GM21786 (cell line): Measurements from ENCODE around the gene SCUBE3.
A peak's percentile ranks its signal among the peaks of the same experiment; 100 is the strongest.

ENCODE experiments used
- ATAC-seq: cut with Tn5 transposase; IDR thresholded peaks from one replicate; pipeline ENCODE4 v1.9.1; 2021; ENCODE audit not compliant: unreplicated experiment

The SCUBE3 gene

DNA sequence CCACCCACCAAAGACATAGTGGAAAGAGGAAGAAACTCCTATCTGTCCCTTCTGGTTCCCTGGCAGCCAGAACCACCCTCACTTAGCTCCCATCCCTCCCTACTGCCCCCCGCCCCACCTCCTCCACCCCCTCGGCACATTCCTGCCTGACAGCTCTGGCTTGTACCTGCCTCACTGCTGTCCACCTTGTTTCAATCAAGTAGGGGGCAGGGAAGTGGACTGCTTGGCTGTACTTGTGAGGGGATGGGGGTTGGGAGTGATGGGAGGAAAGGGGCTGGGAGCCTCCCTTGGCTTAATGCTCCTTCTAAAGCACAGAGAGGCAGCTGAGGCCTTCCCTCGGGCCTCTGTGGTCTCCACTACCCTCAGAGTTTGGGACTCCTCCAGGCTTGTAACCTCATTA is 23.7 kb downstream of the SCUBE3 start:
- ATAC-seq, result no peak

- no peak for ATAC-seq
Observed at GRCh38 chr6:35238843-35239289, 25.1 kb downstream of the SCUBE3 start.

GRCh38 chr6:35239581-35239980 is 25.8 kb downstream of the SCUBE3 start:
- no peak for ATAC-seq

GRCh38 chr6:35240838-35241801 is 27.4 kb downstream of the SCUBE3 start:
- no peak for ATAC-seq

- ATAC-seq, result no peak
Observed at GRCh38 chr6:35242486-35242885, 28.7 kb downstream of the SCUBE3 start.

GRCh38 chr6:35242906-35243305 is 29.1 kb downstream of the SCUBE3 start:
- no peak for ATAC-seq

DNA sequence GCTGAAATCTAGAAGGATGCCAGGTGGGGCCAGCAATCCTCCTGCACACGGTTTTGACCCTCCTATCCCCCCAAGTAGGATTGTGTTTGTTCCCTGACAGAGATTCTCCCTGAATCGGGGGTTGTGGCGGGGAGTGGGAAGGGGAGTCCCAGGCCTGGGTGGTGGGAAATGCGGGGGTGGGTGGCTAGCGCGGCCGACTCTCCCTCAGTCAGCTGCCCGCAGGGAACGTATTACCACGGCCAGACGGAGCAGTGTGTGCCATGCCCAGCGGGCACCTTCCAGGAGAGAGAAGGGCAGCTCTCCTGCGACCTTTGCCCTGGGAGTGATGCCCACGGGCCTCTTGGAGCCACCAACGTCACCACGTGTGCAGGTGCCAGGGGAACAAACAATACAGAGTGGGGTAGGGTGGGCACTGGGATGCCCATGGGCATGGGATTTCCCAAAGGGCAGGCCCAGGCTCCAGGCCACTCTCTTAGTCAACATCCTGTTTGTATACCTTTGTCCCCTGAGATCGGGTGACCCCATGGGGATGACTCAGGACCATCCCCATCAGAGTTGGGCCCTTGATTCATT is 29.7 kb downstream of the SCUBE3 start:
- no peak for ATAC-seq

DNA sequence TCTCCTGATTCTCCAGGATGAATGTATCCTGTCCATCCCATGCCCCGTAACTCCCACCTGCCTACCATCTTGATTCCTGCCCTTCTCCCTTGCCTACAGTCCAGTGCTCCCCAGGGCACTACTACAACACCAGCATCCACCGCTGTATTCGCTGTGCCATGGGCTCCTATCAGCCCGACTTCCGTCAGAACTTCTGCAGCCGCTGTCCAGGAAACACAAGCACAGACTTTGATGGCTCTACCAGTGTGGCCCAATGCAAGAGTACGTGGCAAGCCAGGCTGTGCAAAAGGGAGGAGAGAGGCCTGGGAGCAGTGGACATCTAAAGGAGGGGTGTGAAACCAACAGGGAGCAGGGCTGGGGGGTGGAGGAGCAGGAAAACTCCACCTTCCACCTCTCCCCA is 30.8 kb downstream of the SCUBE3 start:
- no peak for ATAC-seq

DNA sequence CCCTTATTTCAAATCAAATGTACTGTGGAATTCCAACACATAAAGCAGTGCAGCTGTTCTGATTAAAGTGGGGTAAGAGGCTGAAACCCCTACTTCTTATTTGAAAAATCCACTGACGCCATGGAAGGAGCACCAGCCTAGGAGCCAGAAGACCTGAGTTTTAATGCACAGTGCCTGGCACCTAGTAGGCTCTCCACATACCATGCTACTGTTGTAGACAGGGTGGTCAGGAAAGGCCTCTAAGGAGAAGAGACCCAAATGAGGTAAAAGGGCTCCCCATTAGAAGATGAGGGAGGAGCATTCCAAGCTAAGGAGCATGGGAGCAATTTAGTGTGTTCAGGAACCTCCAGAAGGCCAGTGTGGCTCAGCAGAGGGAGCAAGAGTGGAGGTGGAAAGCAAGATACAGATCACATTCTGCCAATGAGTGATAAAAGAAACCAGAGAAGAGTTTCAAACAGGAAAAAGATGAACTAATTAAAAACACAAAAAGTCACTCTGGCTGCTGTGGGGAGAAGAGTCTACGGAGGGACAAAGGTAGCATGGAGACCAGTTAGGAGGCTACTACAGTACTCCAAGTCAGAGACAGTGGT is 34.0 kb downstream of the SCUBE3 start:
- no peak for ATAC-seq

- ATAC-seq, result no peak
Observed at GRCh38 chr6:35248300-35248699, 34.5 kb downstream of the SCUBE3 start.

GRCh38 chr6:35248965-35249364 is 35.2 kb downstream of the SCUBE3 start:
- no peak for ATAC-seq

DNA sequence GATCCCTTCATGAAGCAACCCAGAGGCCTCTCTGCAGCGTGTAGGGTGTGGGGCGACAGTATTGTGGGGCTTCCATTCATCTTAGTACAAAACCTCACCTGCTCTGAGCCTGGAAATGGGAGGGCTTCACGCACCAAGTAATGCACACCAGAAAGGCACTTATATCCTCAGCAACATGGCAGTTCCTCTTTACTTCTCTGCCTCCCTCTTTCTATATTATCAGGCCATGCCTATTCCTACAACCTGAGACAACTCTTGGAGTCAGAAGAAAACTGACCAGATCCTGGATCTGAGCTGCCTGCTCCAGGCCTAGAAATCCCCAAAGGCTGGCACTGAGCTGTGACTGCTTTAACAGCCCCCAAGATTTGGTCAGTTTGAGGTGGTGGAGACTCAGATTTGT is 38.2 kb downstream of the SCUBE3 start:
- ATAC-seq, result no peak

GRCh38 chr6:35253249-35253648 is 39.5 kb downstream of the SCUBE3 start:
- ATAC-seq, result no peak

- no peak for ATAC-seq
Observed at GRCh38 chr6:35258336-35258735, 44.6 kb downstream of the SCUBE3 start.

DNA sequence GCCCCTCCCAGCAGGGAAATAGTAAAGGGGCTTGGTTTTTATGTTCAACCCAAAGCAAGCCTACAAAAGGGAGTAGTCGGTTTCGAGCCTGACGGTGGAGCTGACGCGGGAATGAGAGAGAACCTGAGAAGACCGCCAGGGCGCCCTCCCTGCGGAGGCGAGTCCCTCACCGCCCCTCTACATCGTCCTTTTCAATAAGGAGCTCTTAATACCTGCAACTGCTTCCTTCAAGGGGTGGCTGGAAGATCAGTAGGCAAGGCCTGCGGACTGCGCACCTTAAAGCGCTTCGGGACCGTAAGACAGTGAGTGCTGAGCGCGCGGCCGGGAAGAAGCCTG is 45.1 kb downstream of the SCUBE3 start:
- ATAC-seq, result peak; percentile 9

DNA sequence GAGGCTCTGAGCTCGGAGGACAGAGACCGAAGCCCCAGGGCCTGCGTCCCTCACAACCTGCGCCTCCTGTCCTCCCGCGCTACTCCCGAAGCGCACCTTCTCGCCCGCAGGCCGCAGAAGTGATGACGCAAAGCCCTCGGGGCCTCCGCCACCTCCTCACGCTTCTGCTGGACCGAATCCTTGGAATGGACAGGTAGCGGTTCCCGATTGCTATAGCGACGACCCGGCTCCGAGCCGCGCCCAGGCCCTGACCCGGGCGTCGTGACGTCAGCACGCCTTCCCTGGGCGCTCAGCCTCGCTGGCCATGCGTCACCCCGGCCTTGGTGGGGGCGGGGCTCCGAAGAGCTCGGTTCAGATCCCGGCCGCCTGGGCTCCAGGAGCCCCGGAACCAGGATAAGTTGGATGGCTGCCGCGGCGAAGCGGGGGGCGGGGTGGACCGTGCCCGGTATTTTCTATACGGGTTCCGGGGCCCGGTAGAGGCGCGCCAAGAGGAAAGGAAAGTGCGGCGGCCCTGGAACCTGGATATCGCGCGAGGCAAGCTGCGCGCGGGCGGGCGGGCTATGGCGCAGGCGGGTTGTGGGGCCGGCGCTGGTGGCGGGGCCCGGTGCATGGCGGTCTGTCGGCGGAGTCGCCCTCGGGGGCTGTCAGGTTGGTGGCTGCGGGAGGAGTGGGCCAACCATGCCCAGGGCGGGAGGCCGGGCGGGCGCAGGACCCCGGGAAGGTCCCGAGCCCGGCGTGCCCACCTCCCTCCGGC is 45.6 kb downstream of the SCUBE3 start, which contains the start of gene ZNF76:
ZNF76 (plus strand) TSS at position 542 of the 754 bp plus-strand sequence. CDS start 21,417 bp downstream, outside the sequence.
- peak; percentile 75 for ATAC-seq

DNA sequence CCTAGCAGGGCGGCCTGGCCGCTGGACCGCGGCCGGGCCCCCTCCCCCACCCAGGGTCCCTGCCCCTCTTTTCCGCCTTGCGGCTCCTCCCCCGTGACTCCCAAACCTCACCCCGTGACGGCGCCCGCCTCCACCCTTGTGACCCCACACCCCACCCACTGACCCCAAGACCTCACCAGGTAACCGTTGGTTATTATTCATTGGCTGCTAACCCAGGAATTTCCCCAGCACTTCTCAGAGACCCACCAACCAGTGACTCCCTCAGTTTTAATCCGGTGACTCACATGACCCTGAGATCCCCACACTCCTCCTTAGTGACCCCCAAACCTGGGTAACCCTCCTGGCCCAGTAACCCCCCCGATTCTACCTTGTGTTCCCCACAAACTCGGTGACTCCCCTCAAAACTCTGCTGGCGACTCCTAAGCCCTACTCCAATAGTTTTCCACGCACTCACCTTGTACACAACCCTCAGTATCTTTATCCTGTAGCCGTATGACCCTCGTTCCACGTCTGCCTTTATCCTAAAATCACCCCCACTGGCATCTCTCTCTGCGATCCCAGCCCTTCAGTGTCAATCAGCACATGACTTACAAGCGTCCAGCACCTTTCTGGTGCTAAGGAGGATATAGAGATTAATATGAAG is 46.3 kb downstream of the SCUBE3 start:
- peak; percentile 25 for ATAC-seq

- no peak for ATAC-seq
Observed at GRCh38 chr6:35260591-35261570, 47.1 kb downstream of the SCUBE3 start.

GRCh38 chr6:35262596-35262995 is 48.8 kb downstream of the SCUBE3 start:
- no peak for ATAC-seq
